Stomach (tissue), 9 donors: ENCODE measurements around the gene PEX10. TPM values are rescaled to one million over a fixed set of nuclear protein-coding genes. Genes with fewer than 3 reads are reported as not detected.

Experiments used
- DNase-seq, 2 donors: peaks; one replicate each; pipeline versions ENCODE4 v3.0.0 to v3.0.0-alpha.2; 2013 to 2019
- H3K27ac ChIP-seq, 5 donors: fragments of 200-600 bp in 4 of 5; sonication (generic) in 4 of 5; one replicate each; pipeline ENCODE4 v1.5.1; 2013 to 2019; ENCODE audit warnings: mild to moderate bottlenecking in 1 of 5, moderate library complexity in 1 of 5
- H3K27me3 ChIP-seq, 3 donors: fragments of 200-600 bp; sonication (generic); one replicate each; pipeline ENCODE4 v1.5.1; 2017 to 2019; ENCODE audit warnings: mixed run types in 1 of 3
- H3K36me3 ChIP-seq, 4 donors: fragments of 200-600 bp; sonication (generic); 1 replicate in 3 of 4; 2 replicates in 1 of 4; pipeline ENCODE4 v1.5.1; 2016 to 2019
- H3K4me1 ChIP-seq, 4 donors: fragments of 200-600 bp; sonication (generic); one replicate each; pipeline ENCODE4 v1.5.1; 2016 to 2019
- H3K4me3 ChIP-seq, 4 donors: fragments of 200-600 bp; sonication (generic) in 3 of 4; one replicate each; pipeline ENCODE4 v1.5.1; 2016 to 2019; ENCODE audit warnings: mild to moderate bottlenecking in 1 of 4
- H3K9me3 ChIP-seq, 4 donors: fragments of 200-600 bp; sonication (generic); one replicate each; pipeline ENCODE4 v1.5.1; 2016 to 2019
- EP300 ChIP-seq: sonication (generic); formaldehyde crosslinking; IDR thresholded peaks from one replicate; pipeline ENCODE4 v1.6.1; 2017; ENCODE audit warnings: antibody characterized with exemption
- POLR2A ChIP-seq, 4 donors: fragments of 450-650 bp; IDR thresholded peaks; one replicate each; pipeline ENCODE4 v1.6.1; 2016; ENCODE audit warnings: antibody characterized with exemption in 4 of 4, control low read depth in 2 of 4, mild to moderate bottlenecking in 1 of 4, moderate library complexity in 1 of 4
- POLR2AphosphoS5 ChIP-seq, 3 donors: sonication (generic); formaldehyde crosslinking; IDR thresholded peaks; one replicate each; pipeline ENCODE4 v1.6.1; 2016; ENCODE audit warnings: antibody characterized with exemption in 3 of 3
- WGBS, 5 donors: extraction: QIAGEN DNeasy Blood & Tissue Kit in 3 of 5; methylation state at CpG; one replicate each; pipeline versions ENCODE4 v1.1.5 to v1.1.7; 2013 to 2018; 5-methylcytosine and 5-hydroxymethylcytosine counted together
- intact Hi-C: fragments of 100-400 bp; cut with DNase I; formaldehyde crosslinking; loops from one replicate; pipeline ENCODE4 v1.15.1; 2023; ENCODE audit warnings: low total_unique reads
- polyA plus RNA-seq, 3 donors: library from polyadenylated mRNA; stranded (reverse); fragments of 200-250 nt; gene quantifications; one replicate each; pipeline ENCODE4 v1.2.3, GENCODE V29; 2013
- total RNA-seq, 5 donors: library from RNA; depleted of rRNA; stranded (reverse); fragments of >200 nt; gene quantifications; one replicate each; pipeline versions ENCODE4 v1.1.0 to v1.2.3, GENCODE V29; 2014 to 2016
- TF ChIP-seq, protein P1 (sequence below), 7 experiments: fragments of 450-650 bp in 4 of 7; fragments of 200-600 bp in 3 of 7; sonication (generic) in 3 of 7; IDR thresholded peaks; one replicate each; pipeline ENCODE4 v1.5.1; 2016 to 2019; ENCODE audit warnings: antibody characterized with exemption in 7 of 7, control low read depth in 2 of 7, mild to moderate bottlenecking in 1 of 7
- donor health status: healthy with polysubstance abuse.
- donor health status: Bipolar disorder and iron deficiency.
- donor health status: healthy.

PEX10 gene
- total and polyA plus RNA-seq, 8 donors: 0.87 to 27.2 (median 15.7) TPM

DNA sequence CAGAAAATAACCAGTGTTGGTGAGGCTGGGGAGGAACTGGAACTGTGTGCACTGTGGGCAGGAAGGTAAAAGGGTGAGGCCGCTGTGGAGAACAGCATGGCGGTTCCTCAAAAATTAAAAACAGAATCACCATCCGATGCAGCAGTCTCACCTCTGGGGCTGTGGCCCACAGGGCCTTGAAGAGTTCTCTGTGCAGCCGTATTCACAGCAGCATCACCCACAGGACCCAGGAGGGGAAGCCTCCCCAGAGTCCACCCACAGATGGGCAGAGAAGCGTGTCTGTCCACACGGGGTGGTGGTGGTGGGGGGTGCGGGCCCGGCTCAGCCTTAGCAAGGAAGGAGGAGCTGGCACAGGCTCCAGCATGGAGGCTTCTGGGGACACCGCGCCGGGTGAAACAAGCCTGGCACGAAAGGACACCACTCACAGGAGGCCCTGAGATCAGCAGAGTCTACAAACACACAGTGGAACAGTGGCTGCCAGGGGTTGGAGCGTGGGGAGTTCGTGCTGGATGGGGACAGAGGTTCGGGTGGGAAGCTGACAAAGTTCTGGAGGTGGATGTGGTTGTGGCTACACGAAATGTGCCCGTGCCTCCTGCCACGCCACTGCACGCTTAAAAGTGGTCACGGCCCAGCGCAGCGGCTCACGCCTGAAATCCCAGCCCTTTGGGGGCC, 32.5 kb downstream of the PEX10 start:
- H3K27me3 ChIP-seq: no peaks in the 10 kb centered on the region
- TF ChIP-seq POLR2A (IDR thresholded peaks at IDR 0.05) (no peak), POLR2AphosphoS5 (IDR thresholded peaks at IDR 0.05) (no peak), EP300 (no peak)
- TF ChIP-seq, protein P1, sequence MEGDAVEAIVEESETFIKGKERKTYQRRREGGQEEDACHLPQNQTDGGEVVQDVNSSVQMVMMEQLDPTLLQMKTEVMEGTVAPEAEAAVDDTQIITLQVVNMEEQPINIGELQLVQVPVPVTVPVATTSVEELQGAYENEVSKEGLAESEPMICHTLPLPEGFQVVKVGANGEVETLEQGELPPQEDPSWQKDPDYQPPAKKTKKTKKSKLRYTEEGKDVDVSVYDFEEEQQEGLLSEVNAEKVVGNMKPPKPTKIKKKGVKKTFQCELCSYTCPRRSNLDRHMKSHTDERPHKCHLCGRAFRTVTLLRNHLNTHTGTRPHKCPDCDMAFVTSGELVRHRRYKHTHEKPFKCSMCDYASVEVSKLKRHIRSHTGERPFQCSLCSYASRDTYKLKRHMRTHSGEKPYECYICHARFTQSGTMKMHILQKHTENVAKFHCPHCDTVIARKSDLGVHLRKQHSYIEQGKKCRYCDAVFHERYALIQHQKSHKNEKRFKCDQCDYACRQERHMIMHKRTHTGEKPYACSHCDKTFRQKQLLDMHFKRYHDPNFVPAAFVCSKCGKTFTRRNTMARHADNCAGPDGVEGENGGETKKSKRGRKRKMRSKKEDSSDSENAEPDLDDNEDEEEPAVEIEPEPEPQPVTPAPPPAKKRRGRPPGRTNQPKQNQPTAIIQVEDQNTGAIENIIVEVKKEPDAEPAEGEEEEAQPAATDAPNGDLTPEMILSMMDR (IDR thresholded peaks at IDR 0.05): no peak
- no peak overlapping the region for H3K4me3 ChIP-seq
- H3K9me3 ChIP-seq: no peaks in the 10 kb centered on the region
- WGBS, 5 donors: 84 to 93% (median 90%) methylated on average over 18 to 23 of the region's 23 CpGs
- no peak for DNase-seq
- no peaks in the 10 kb centered on the region for H3K36me3 ChIP-seq
- peaks cover 6 to 13% (median 10%) of the 10 kb centered on the region in 4 donors for H3K4me1 ChIP-seq
- H3K27ac ChIP-seq: no peak overlapping the region
- intact Hi-C loops: loop anchor here (5.0 kb wide), 1 partner anchor 183 kb away; no protein-coding TSS in a partner anchor

DNA sequence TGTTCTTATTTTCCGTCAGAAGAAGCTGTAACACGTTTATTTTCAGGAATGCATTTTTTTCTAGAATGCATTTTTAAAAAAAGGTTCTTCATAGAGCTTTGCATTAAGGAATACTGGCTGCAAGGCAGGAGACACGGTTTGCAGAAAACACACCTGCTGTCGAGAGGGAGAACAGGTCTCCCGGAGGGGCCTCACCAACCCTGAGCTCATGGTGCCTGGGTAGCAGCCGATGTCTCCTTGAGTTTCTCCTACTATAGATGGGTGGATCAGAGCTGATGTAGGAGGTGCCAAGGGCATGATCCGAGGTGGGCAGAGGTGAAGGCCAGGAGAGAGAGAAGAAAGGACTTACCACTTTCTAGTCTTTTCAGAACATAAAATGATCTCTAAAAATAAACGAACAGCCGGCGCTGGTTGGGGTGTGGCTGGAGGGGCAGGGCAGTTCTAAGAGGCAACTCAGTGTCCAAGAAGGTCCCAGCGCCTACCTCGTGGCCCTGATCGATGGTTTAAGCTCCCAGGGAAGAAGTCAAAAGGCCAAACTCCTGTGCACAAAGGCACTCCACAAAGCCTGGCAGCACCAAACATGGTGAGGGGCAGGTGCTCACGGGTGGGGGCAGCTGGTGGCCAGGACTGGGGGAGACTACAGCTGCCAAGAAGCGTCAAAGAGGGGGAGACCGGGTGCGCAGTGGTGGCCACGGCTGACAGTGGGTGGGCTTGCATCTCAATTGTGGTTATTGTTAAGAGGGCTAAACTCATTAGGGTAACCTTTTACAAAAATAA, 33.2 kb downstream of the PEX10 start:
- WGBS, 5 donors: 67 to 77% (median 71%) methylated on average over 18 of the region's 18 CpGs
- DNase-seq: no peak

DNA sequence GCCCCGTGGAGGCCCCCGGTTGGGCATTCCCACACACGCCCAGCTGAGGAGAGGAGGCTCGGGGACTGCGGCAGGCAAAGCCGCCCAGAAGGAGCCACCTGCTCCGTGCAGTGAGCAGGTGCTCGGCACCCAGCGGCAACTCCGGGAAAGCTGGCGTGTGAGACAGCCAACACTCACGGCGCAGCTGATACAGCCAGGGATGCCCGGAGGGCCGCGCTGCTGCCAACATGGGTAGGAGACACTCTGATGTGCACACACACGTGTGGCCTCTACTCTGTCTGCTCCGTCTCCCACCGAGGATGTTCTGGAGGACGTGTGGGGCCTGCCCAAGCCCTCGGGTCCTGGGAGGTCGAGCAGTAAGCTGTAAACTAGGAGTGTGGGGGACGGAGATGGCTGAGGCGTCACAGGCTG, 33.9 kb downstream of the PEX10 start:
- WGBS, 5 donors: 84 to 91% (median 86%) methylated on average over 16 to 24 of the region's 24 CpGs
- no peak overlapping the region for H3K4me3 ChIP-seq
- H3K27ac ChIP-seq: no peak overlapping the region
- intact Hi-C loops: no loop called here
- no peak for DNase-seq
- H3K4me1 ChIP-seq: peaks cover 6 to 13% (median 10%) of the 10 kb centered on the region in 4 donors
- no peaks in the 10 kb centered on the region for H3K27me3 ChIP-seq
- peaks cover 0 to 4% (median 0%) of the 10 kb centered on the region in 4 donors for H3K36me3 ChIP-seq
- H3K9me3 ChIP-seq: no peaks in the 10 kb centered on the region
- TF ChIP-seq, protein P1 (IDR thresholded peaks at IDR 0.05): no peak
- TF ChIP-seq POLR2AphosphoS5 (IDR thresholded peaks at IDR 0.05): no peak
- no peak for TF ChIP-seq POLR2A (IDR thresholded peaks at IDR 0.05)
- TF ChIP-seq EP300: no peak

More for the DNA sequence above, 33.2 kb downstream of the PEX10 start:
- no peak overlapping the region for H3K4me3 ChIP-seq
- H3K27me3 ChIP-seq: no peaks in the 10 kb centered on the region
- no peaks in the 10 kb centered on the region for H3K9me3 ChIP-seq
- TF ChIP-seq, protein P1 (IDR thresholded peaks at IDR 0.05): no peak
- TF ChIP-seq POLR2AphosphoS5 (IDR thresholded peaks at IDR 0.05): no peak
- TF ChIP-seq EP300: no peak
- TF ChIP-seq POLR2A (IDR thresholded peaks at IDR 0.05): no peak
- no peak overlapping the region for H3K27ac ChIP-seq
- peaks cover 6 to 13% (median 10%) of the 10 kb centered on the region in 4 donors for H3K4me1 ChIP-seq
- no peaks in the 10 kb centered on the region for H3K36me3 ChIP-seq
- intact Hi-C loops: no loop called here

DNA sequence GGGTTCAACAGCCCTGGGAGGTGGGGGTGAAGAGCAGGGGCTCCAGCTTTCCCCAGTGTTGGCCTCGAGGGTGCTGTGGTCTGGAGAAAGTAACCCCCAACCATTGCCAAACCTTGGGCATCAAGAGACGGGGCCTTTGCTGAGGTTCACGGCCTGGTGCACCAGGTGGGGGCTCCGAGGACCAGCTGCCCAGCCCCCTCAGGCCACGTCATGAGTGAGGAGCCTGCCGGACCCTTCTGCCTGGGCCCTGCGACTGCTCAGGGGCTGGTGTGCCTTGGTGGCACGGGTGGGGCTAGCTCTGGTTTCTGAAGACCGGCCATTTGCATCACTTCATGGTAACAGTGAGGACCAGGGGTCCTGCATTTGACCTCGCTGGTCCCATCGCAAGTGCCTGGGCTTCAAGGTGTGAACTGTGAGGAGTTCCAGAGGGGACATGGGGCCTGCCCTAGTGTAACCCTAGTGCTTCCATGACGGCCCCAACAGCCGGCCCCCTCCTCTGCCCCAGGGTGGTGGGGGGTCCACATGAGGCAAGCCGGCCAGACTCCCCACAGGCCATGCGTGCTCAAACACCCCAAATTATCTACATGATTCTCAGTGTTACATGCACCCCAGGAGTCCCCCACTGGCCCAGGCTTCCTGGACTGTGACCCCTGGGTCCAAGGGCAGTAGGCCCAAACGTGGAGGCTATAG, 34.5 kb downstream of the PEX10 start:
- H3K36me3 ChIP-seq: peaks cover 0 to 4% (median 0%) of the 10 kb centered on the region in 4 donors
- no peak overlapping the region for H3K4me3 ChIP-seq
- H3K27ac ChIP-seq: no peak overlapping the region
- H3K4me1 ChIP-seq: peaks cover 6 to 13% (median 10%) of the 10 kb centered on the region in 4 donors
- intact Hi-C loops: no loop called here
- TF ChIP-seq POLR2A (IDR thresholded peaks at IDR 0.05) (no peak), EP300 (no peak), POLR2AphosphoS5 (IDR thresholded peaks at IDR 0.05) (no peak)
- TF ChIP-seq, protein P1 (IDR thresholded peaks at IDR 0.05): no peak
- DNase-seq: no peak
- H3K9me3 ChIP-seq: no peaks in the 10 kb centered on the region
- no peaks in the 10 kb centered on the region for H3K27me3 ChIP-seq
- WGBS, 5 donors: 83 to 92% (median 87%) methylated on average over 8 to 16 of the region's 16 CpGs
